ENCODE data around the gene PNCK.
"Not testable (repeated sequence)": the region's sequence is repeated elsewhere in the genome, so short reads cannot be mapped to it uniquely, and the experiment has no call there.

PNCK gene

GRCh38 chrX:153700376-153700945, 26.8 kb upstream of the PNCK start:
- Histone ChIP-seq H3K4me3 (ENCODE audit: low read depth in 1 of 2, low read length in 1 of 2) (no peak overlapping the region), H3K9me3 (no peaks in the 10 kb centered on the region), H3K36me3 (peaks cover 88% of the 10 kb centered on the region), H3K27me3 (no peaks in the 10 kb centered on the region), H3K4me1 (ENCODE audit: control insufficient read depth in 1 of 2, insufficient read depth in 1 of 2, low read depth in 1 of 2, low read length in 1 of 2) (no peaks in the 10 kb centered on the region), H3K27ac (no peak overlapping the region)
- TF ChIP-seq, protein P1, sequence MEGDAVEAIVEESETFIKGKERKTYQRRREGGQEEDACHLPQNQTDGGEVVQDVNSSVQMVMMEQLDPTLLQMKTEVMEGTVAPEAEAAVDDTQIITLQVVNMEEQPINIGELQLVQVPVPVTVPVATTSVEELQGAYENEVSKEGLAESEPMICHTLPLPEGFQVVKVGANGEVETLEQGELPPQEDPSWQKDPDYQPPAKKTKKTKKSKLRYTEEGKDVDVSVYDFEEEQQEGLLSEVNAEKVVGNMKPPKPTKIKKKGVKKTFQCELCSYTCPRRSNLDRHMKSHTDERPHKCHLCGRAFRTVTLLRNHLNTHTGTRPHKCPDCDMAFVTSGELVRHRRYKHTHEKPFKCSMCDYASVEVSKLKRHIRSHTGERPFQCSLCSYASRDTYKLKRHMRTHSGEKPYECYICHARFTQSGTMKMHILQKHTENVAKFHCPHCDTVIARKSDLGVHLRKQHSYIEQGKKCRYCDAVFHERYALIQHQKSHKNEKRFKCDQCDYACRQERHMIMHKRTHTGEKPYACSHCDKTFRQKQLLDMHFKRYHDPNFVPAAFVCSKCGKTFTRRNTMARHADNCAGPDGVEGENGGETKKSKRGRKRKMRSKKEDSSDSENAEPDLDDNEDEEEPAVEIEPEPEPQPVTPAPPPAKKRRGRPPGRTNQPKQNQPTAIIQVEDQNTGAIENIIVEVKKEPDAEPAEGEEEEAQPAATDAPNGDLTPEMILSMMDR (IDR thresholded peaks at IDR 0.05), result no peak

DNA sequence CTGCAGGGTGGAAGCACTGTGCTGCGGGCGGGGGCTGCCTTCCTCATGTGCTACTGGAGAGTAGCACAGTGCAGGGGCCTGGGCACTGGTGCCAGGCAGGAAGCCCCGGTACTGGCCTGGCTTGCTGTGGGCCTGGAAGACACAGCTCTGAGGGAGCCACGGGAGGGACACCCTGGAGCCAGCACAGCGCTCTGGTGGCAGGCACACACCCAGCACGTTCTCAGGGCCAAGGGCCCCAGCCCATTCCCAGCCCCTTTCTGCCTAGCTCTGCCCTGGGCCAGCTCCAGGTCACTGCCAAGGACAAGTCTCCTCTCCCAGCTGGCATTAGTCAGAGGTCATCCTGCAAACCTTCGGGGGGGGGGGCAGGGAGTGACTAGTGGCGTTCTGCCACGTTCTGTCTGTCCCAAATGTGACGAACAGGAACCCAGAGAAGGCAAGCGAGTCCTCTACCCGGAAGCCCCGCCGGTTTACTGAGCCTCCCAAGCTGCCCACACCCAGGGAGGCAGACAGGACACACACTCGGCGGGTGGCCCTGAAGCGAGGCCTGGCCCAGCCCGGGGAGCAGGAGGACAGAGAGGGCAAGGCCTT, 26.3 kb upstream of the PNCK start:
- not testable (repeated sequence) for H3K27ac ChIP-seq; H3K27me3 ChIP-seq; H3K4me3 ChIP-seq (ENCODE audit: low read depth in 1 of 2, low read length in 1 of 2); H3K4me1 ChIP-seq (ENCODE audit: control insufficient read depth in 1 of 2, insufficient read depth in 1 of 2, low read depth in 1 of 2, low read length in 1 of 2); H3K9me3 ChIP-seq
- peaks cover 86% of the 10 kb centered on the region for H3K36me3 ChIP-seq

DNA sequence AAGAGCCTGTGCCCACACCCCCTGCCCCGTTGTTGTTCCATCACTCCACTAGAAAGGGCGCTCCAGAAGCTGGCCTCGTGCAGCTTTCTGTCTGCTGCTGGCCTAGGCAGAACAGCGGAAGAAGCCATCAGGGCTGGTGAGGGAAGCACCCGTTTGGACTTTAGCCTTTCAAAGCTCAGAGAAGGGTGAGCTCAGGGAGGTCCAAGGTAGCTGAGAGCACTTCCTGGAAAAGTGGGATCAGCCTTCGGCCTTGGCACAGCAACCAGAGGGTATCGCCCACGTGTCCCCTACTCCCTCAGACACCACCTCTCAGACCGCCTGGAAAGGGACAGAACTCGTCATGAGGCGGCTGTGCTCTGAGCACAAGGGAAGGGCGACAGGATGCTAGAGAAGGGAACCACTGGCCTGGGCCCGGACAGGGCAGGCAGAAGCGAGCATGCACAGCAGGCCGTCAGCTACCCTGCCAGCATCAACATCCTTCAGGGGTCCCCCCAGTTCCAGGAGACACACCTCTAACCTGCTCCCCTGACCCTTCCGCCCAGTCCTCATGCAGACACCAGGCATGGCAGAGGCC, 25.7 kb upstream of the PNCK start:
- peaks cover 86% of the 10 kb centered on the region for H3K36me3 ChIP-seq
- H3K27me3 ChIP-seq; H3K4me1 ChIP-seq (ENCODE audit: control insufficient read depth in 1 of 2, insufficient read depth in 1 of 2, low read depth in 1 of 2, low read length in 1 of 2); H3K27ac ChIP-seq; H3K4me3 ChIP-seq (ENCODE audit: low read depth in 1 of 2, low read length in 1 of 2); H3K9me3 ChIP-seq: not testable (repeated sequence)

DNA sequence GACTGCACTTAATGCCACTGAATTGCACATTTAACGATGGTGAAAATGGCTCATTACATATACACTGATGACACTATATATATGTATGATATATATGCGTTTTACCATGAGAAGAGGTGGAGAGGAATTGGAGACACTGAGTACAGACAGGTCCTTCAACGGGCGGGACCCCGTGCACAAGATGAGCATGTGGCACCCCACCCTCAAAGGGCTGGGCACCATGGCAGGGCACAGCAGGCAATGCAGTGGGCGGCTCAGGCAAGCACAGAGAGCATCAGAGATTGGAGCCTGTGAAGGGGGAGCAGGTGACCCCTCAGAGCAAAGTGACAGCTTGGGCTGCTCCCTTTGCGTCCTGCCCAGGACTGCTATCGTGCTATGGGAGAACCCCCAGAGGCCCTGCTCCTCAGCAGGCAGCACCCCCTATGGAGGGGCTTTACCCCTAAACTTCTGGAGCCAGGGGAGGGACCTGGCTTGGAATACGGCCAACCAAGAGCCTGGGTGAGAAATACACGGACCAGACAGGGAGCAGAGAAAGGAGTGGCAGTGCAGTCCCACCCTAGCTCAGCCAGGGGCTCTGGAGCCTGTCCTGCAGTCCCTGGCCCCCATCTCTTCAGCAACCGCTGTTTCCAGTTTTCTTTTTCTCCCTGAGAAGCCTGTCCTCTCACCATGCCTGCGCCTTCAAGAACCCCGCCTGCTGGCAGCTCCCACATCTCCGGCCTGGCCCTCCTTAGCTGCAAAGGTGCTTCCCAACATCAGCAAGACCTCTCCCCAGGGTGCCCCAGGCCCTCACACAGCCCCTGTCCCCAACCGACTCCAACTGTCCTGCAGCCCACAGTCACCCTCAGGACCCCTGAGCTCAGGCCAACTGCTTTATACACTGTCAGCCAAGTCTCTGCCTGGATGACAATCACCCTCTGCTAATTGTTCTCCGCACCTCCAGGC, 24.6 kb upstream of the PNCK start:
- Histone ChIP-seq H3K27ac (no peak overlapping the region), H3K4me1 (ENCODE audit: control insufficient read depth in 1 of 2, insufficient read depth in 1 of 2, low read depth in 1 of 2, low read length in 1 of 2) (no peaks in the 10 kb centered on the region), H3K4me3 (ENCODE audit: low read depth in 1 of 2, low read length in 1 of 2) (no peak overlapping the region), H3K36me3 (peaks cover 80% of the 10 kb centered on the region), H3K27me3 (no peaks in the 10 kb centered on the region), H3K9me3 (no peaks in the 10 kb centered on the region)
- TF ChIP-seq, protein P1 (IDR thresholded peaks at IDR 0.05), result no peak

GRCh38 chrX:153696986-153697722, 23.5 kb upstream of the PNCK start:
- H3K27ac ChIP-seq; H3K4me3 ChIP-seq (ENCODE audit: low read depth in 1 of 2, low read length in 1 of 2); H3K9me3 ChIP-seq; H3K4me1 ChIP-seq (ENCODE audit: control insufficient read depth in 1 of 2, insufficient read depth in 1 of 2, low read depth in 1 of 2, low read length in 1 of 2); H3K27me3 ChIP-seq: not testable (repeated sequence)
- peaks cover 69% of the 10 kb centered on the region for H3K36me3 ChIP-seq

GRCh38 chrX:153696538-153696937, 22.9 kb upstream of the PNCK start:
- H3K27ac ChIP-seq; H3K4me1 ChIP-seq (ENCODE audit: control insufficient read depth in 1 of 2, insufficient read depth in 1 of 2, low read depth in 1 of 2, low read length in 1 of 2); H3K9me3 ChIP-seq; H3K4me3 ChIP-seq (ENCODE audit: low read depth in 1 of 2, low read length in 1 of 2): not testable (repeated sequence)
- H3K27me3 ChIP-seq, result peaks cover 12% of the 10 kb centered on the region
- H3K36me3 ChIP-seq, result peaks cover 65% of the 10 kb centered on the region

- no peak overlapping the region for H3K4me3 ChIP-seq (ENCODE audit: low read depth in 1 of 2, low read length in 1 of 2)
- TF ChIP-seq, protein P1 (IDR thresholded peaks at IDR 0.05), result no peak
- no peaks in the 10 kb centered on the region for H3K9me3 ChIP-seq
- no peaks in the 10 kb centered on the region for H3K4me1 ChIP-seq (ENCODE audit: control insufficient read depth in 1 of 2, insufficient read depth in 1 of 2, low read depth in 1 of 2, low read length in 1 of 2)
- H3K36me3 ChIP-seq, result peaks cover 61% of the 10 kb centered on the region
- no peak overlapping the region for H3K27ac ChIP-seq
- H3K27me3 ChIP-seq, result peaks cover 16% of the 10 kb centered on the region
These were observed 22.5 kb upstream of the PNCK start for GRCh38 chrX:153696100-153696499.
